A549 (cell line): ENCODE results near the gene PRR7.
A peak's percentile ranks its signal among the peaks of the same experiment; 100 is the strongest.

ENCODE experiments used
- CBX8 ChIP-seq: fragments of 200-600 bp; sonication (generic); IDR thresholded peaks from 2 replicates; pipeline ENCODE4 v1.6.1; 2016
- CEBPB ChIP-seq, 2 experiments: fragments of >200 bp in 1 of 2; sonication (Bioruptor Twin) in 1 of 2; formaldehyde crosslinking in 1 of 2; IDR thresholded peaks; 2 replicates each; pipeline ENCODE4 v1.6.1; 2012 to 2016
- CTCF ChIP-seq: fragments of >200 bp; sonication (Bioruptor Twin); formaldehyde crosslinking; IDR thresholded peaks from 3 replicates; pipeline ENCODE4 v1.5.1; 2016
- EP300 ChIP-seq, 2 experiments: fragments of >200 bp; sonication (Bioruptor Twin); formaldehyde crosslinking; IDR thresholded peaks; 2 replicates in 1 of 2; 3 replicates in 1 of 2; pipeline ENCODE4 v1.6.1; 2016 to 2017
- HMGXB4 ChIP-seq: fragments of 250-450 bp; sonication (Bioruptor Pico); IDR thresholded peaks from 2 replicates; pipeline ENCODE4 v1.5.0; 2021; ENCODE audit warnings: mild to moderate bottlenecking, moderate library complexity, borderline replicate concordance
- MAFK ChIP-seq: fragments of 450-650 bp; IDR thresholded peaks from 2 replicates; pipeline ENCODE4 v1.6.1; 2014; ENCODE audit not compliant: partially characterized antibody
- NPAS2 ChIP-seq: fragments of 250-450 bp; sonication (Bioruptor Pico); IDR thresholded peaks from 2 replicates; pipeline ENCODE4 v1.8.0; 2022; ENCODE audit warnings: mild to moderate bottlenecking, moderate library complexity, borderline replicate concordance
- PHF8 ChIP-seq: fragments of 200-600 bp; sonication (generic); IDR thresholded peaks from 2 replicates; pipeline ENCODE4 v1.6.1; 2016; ENCODE audit warnings: low read depth, mild to moderate bottlenecking, antibody characterized with exemption, moderate library complexity, borderline replicate concordance
- POLR2AphosphoS2 ChIP-seq: conservative IDR thresholded peaks from 2 replicates; pipeline ENCODE4 v1.6.1; 2012; ENCODE audit warnings: low read length, improper control_type of control experiment, inconsistent platforms
- RAD21 ChIP-seq, 2 experiments: fragments of >200 bp in 1 of 2; sonication (Bioruptor Twin) in 1 of 2; formaldehyde crosslinking in 1 of 2; IDR thresholded peaks in 1 of 2; conservative IDR thresholded peaks in 1 of 2; 2 replicates in 1 of 2; 3 replicates in 1 of 2; pipeline ENCODE4 v1.6.1; 2012 to 2018; ENCODE audit warnings: inconsistent platforms in 1 of 2
- SREBF2 ChIP-seq: fragments of 450-650 bp; IDR thresholded peaks from 2 replicates; pipeline ENCODE4 v1.6.1; 2014; ENCODE audit warnings: mild to moderate bottlenecking, moderate library complexity

GRCh38 chr5:177494346-177495195, 48.0 kb downstream of the PRR7 start:
- TF ChIP-seq SREBF2 (no peak), CTCF (peak; percentile 34), HMGXB4 (CRISPR knock-in tag) (no peak), CBX8 (no peak), RAD21 (conservative IDR thresholded peaks at IDR 0.05 in 1 of 2, IDR thresholded peaks at IDR 0.05 in 1 of 2) (no peak; a peak in 1 of 5 replicates), CEBPB (IDR thresholded peaks at IDR 0.05) (peak in 1 of 2 experiments; percentile 22; a peak in 1 of 4 replicates), EP300 (IDR thresholded peaks at IDR 0.05) (no peak), NPAS2 (CRISPR knock-in tag) (no peak), MAFK (no peak), PHF8 (no peak), POLR2AphosphoS2 (no peak)
